IPS DF 4.7 (cell line): ENCODE data around the gene SPRR2D.
"Not testable (repeated sequence)": the region's sequence is repeated elsewhere in the genome, so short reads cannot be mapped to it uniquely, and the experiment has no call there.

Experiments
- DNase-seq: peaks from one replicate; pipeline ENCODE4 v3.0.0-alpha.2; 2013; ENCODE audit warnings: low spot score; ENCODE audit errors: extremely low read depth

Gene SPRR2D

GRCh38 chr1:153011235-153011758 lies 29.6 kb downstream of the SPRR2D start:
- not testable (repeated sequence) for DNase-seq

GRCh38 chr1:153001382-153001781 lies 39.5 kb downstream of the SPRR2D start, which contains the start of gene SPRR3:
TSS of gene SPRR3 (plus strand) at chr1:153001749. CDS start at chr1:153003021, 1,272 bp downstream.
- no peak for DNase-seq

- no peak for DNase-seq
These were observed 40.6 kb downstream of the SPRR2D start for GRCh38 chr1:153000294-153000693.

- no peak for DNase-seq
These were observed 41.1 kb downstream of the SPRR2D start for GRCh38 chr1:152999818-153000217.

GRCh38 chr1:152998476-152998875 lies 42.4 kb downstream of the SPRR2D start:
- DNase-seq: no peak

GRCh38 chr1:152997901-152998300 lies 43.0 kb downstream of the SPRR2D start:
- DNase-seq: no peak

GRCh38 chr1:152996633-152997400 lies 44.1 kb downstream of the SPRR2D start:
- no peak for DNase-seq

GRCh38 chr1:152995842-152996241 lies 45.1 kb downstream of the SPRR2D start:
- DNase-seq: no peak

- no peak for DNase-seq
These were observed 47.7 kb downstream of the SPRR2D start for GRCh38 chr1:152993186-152993585.
